ENCODE data around the gene FAM89B.
A peak's percentile ranks its signal among the peaks of the same experiment; 100 is the strongest.

The FAM89B gene

DNA sequence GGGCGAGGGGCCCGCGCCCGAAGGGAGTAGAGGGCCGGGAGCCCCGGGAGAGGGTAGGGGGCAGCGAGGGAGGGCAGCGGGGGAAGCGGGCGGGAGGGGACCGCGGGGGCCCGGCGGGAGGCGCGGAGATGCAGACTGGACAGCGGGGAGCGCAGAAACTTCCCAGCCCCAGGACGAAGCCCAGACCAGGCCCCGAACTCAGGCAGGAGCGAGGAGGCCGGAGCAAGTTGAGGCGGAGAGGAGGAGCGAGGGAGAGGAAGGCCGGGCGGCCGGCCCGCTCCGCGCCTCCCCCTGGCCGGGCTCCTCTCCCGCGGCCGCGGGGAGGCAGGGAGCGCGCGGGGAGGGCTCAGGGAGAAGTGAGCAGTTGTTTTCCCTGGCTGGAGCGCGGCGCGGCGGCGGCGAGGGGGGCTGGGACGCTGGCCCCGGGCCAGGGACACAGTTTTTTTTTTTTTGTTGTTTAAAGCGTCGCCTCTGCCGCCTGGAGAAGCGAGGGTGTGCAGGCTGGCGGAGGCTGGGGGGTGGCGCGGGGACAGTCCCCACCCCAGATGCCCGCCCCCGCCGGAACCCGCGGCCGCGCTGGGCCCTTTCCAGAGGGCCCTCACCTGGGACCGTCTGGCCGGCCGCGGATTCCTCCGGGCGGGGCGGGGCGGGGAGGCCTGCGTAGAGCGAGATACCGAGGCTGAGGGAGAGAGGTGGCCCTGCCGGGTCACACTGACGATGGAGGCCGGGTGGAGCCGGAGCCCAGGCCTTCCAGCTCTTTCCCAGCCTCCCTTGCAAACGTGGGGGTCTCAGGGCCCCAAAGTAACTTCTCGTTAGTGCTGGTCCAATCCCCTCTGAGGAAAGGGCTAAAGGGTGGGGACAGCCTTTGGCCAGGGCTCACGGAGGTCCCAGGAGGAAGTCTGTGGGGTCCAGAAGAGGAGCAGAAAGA lies 14.1 kb upstream of the FAM89B start, which contains the start of gene LTBP3:
TSS of gene LTBP3 (minus strand) at position 358 of the 928 bp plus-strand sequence. CDS start 400 bp downstream, outside the sequence.
- H3K4me3 ChIP-seq (ENCODE audit: control insufficient read depth, low read depth, low read length): peak within 1 kb of the TSS; percentile 75
- DNase-seq (ENCODE audit: low read depth): no peak
- TF ChIP-seq, protein P1, sequence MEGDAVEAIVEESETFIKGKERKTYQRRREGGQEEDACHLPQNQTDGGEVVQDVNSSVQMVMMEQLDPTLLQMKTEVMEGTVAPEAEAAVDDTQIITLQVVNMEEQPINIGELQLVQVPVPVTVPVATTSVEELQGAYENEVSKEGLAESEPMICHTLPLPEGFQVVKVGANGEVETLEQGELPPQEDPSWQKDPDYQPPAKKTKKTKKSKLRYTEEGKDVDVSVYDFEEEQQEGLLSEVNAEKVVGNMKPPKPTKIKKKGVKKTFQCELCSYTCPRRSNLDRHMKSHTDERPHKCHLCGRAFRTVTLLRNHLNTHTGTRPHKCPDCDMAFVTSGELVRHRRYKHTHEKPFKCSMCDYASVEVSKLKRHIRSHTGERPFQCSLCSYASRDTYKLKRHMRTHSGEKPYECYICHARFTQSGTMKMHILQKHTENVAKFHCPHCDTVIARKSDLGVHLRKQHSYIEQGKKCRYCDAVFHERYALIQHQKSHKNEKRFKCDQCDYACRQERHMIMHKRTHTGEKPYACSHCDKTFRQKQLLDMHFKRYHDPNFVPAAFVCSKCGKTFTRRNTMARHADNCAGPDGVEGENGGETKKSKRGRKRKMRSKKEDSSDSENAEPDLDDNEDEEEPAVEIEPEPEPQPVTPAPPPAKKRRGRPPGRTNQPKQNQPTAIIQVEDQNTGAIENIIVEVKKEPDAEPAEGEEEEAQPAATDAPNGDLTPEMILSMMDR (IDR thresholded peaks at IDR 0.05; ENCODE audit: control insufficient read depth, insufficient read depth, low read depth, low read length, missing control alignments): no peak

DNA sequence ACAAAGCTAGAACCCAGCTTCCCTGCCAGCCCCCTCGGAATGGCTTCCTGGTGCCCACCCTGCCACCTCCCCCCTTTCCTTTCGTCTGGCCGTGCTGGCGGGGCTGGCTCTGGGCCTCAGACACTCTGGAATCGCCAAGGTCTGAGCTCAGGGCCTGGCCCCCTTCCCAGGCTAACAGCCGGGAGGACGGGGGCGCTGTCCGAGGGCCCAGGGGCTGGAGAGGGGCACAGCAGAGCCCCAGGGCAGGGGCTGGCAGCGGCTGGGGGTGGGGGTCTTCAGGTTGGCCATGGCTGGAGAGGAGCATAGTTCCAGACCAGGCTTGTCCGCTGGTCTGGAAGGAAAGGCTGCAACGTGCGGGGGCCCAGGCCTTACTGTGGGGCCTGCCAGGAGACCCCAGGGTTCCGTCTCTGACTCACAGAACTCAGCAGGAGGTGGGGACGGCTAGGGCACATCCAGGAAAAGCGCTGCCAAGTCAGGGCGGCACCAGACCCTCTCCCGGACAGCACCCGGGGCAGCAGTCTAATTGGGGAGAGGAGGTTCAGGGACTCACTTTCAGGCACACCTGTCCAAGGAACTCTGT lies 13.3 kb upstream of the FAM89B start:
- no peak overlapping the region for H3K4me3 ChIP-seq (ENCODE audit: control insufficient read depth, low read depth, low read length)
- TF ChIP-seq, protein P1 (IDR thresholded peaks at IDR 0.05; ENCODE audit: control insufficient read depth, insufficient read depth, low read depth, low read length, missing control alignments): no peak
- no peak for DNase-seq (ENCODE audit: low read depth)

DNA sequence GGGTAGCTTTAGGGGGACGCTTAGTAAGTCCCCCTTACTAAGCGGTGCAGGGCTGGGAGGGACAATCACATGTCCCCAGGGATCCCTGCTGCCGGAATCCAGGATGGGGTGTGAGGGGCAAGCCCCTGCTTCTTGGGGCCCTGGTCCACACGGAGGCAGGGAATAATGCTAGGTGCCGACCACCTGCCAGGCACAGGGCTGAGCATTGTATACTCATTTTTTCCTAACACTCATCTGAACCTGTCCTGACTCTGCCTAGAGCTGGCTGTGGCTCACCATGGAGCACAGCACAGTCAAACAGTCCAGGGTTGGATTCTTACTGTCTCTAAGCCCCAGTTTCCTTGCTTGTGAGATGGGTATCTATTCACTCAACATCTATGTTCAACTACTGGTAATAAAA lies 12.8 kb upstream of the FAM89B start:
- DNase-seq (ENCODE audit: low read depth): no peak
- H3K4me3 ChIP-seq (ENCODE audit: control insufficient read depth, low read depth, low read length): no peak overlapping the region
- TF ChIP-seq, protein P1 (IDR thresholded peaks at IDR 0.05; ENCODE audit: control insufficient read depth, insufficient read depth, low read depth, low read length, missing control alignments): no peak

DNA sequence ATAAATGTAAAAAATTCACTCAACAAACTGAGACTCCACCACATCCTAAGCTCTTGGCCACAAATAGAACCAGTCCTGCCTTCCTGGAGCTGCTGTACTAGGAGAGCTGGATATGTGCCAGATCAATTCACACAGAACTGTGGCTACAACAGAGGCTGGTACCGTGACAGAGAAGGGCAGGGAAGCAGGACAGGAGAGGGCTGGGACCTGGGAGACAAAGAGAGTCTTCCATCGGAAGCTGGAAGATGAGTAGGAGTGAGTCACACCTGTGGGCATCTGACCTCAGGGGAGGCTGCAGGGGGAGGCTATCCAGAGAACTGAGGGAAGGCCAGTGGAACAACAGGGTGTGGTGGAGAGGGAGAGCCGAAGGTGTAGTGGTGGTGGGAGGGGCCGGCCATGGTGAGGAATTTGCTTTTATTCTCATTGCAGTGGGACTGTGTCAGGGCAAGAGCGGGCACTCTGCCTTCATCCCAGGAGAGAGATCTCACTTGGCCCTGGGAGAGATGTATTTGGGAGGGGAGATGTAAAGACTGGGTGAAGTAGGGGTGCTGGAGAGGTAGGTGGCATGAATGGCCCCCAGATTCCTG lies 12.3 kb upstream of the FAM89B start:
- no peak overlapping the region for H3K4me3 ChIP-seq (ENCODE audit: control insufficient read depth, low read depth, low read length)
- no peak for DNase-seq (ENCODE audit: low read depth)
- TF ChIP-seq, protein P1 (IDR thresholded peaks at IDR 0.05; ENCODE audit: control insufficient read depth, insufficient read depth, low read depth, low read length, missing control alignments): no peak

DNA sequence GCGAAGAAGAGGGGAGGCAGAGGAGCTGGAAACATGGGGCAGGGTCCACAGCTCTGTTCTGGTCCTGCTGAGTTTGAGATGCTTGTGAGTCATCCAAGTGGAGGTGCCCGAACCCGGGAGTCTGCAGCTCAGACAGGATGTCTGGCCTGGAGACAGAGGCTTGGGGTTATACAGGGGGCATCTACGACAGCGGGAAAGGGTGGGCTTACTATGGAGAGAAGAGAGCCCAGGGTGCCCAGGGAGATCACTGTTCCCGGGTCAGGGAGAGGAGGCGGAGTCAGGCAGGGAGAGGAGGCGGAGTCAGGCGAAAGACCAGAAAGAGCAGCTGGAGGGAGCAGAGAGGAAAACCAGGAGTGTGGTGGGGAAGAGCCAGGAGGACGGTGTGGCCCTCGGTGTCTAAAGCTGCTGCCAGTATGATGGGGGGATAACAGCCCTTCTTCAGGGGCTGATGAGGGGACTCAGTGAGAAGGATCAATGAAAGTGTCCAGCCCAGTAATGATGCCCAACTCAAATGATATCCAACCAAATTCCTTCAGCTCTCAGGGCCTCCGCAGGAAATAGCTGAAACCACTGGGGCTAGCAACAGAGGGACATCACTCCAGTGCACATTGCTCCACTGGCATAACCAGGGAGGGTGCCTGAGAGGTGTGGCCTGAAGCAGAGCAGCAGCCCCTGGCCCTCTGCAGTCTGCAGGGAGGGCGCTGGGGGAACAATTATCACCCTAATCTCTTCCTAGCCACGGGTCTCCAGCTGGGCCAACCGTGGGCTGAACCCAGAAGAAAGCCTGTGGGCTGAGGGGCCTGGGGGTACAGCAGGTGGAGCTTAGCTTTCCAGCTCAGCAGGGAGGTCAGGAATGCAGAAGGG lies 11.6 kb upstream of the FAM89B start:
- DNase-seq (ENCODE audit: low read depth): no peak

More for the DNA sequence above, 11.6 kb upstream of the FAM89B start:
- H3K4me3 ChIP-seq (ENCODE audit: control insufficient read depth, low read depth, low read length): no peak overlapping the region
- TF ChIP-seq, protein P1 (IDR thresholded peaks at IDR 0.05; ENCODE audit: control insufficient read depth, insufficient read depth, low read depth, low read length, missing control alignments): no peak
